Liver (tissue), 3 donors: Measurements from ENCODE around the gene PDK2.

Source experiments
- ATF3 ChIP-seq: IDR thresholded peaks from 2 replicates; pipeline ENCODE4 v1.6.1; 2016; ENCODE audit warnings: antibody characterized with exemption
- CTCF ChIP-seq: fragments of 150-350 bp; IDR thresholded peaks from 2 replicates; pipeline ENCODE4 v1.5.1; 2017; ENCODE audit warnings: improper control_type of control experiment, low read depth, low read length; ENCODE audit not compliant: missing input control
- EGR1 ChIP-seq, 2 donors: IDR thresholded peaks; 2 replicates each; pipeline ENCODE4 v1.6.1; 2016 to 2018; ENCODE audit warnings: antibody characterized with exemption in 2 of 2, low read depth in 2 of 2
- FOXA1 ChIP-seq: IDR thresholded peaks from 2 replicates; pipeline ENCODE4 v1.6.1; 2016; ENCODE audit warnings: antibody characterized with exemption
- RAD21 ChIP-seq, 2 donors: IDR thresholded peaks; 2 replicates each; pipeline ENCODE4 v1.6.1; 2016; ENCODE audit warnings: antibody characterized with exemption in 2 of 2, mild to moderate bottlenecking in 2 of 2
- REST ChIP-seq: IDR thresholded peaks from 2 replicates; pipeline ENCODE4 v1.6.1; 2016; ENCODE audit warnings: antibody characterized with exemption, mild to moderate bottlenecking
- ZBTB33 ChIP-seq: IDR thresholded peaks from 2 replicates; pipeline ENCODE4 v1.6.1; 2016; ENCODE audit warnings: antibody characterized with exemption
- donor health status: healthy.
- donor health status: healthy.

GRCh38 chr17:50134206-50135110 lies 39.3 kb downstream of the PDK2 start:
- TF ChIP-seq EGR1 (IDR thresholded peaks at IDR 0.05; ENCODE audit: low read depth in 2 of 2) (no peak), CTCF (no peak), RAD21 (IDR thresholded peaks at IDR 0.05) (no peak), REST (no peak), ZBTB33 (no peak), FOXA1 (no peak), ATF3 (no peak)
